IPS DF 6.9 (cell line): ENCODE measurements around the gene NFKBIL1.
A peak's percentile ranks its signal among the peaks of the same experiment; 100 is the strongest.
"Not testable (repeated sequence)": the region's sequence is repeated elsewhere in the genome, so short reads cannot be mapped to it uniquely, and the experiment has no call there.

Experiments
- DNase-seq: peaks from one replicate; pipeline ENCODE4 v3.0.0-alpha.2; 2013; ENCODE audit warnings: low read depth, low spot score
- H3K27ac ChIP-seq: one replicate; pipeline ENCODE4 v1.5.1; 2013; ENCODE audit warnings: low read length, control low read depth
- H3K27me3 ChIP-seq: 2 replicates; pipeline ENCODE4 v1.6.1; 2013; ENCODE audit warnings: mild to moderate bottlenecking, low read length; ENCODE audit not compliant: control insufficient read depth, insufficient read depth
- H3K36me3 ChIP-seq: 2 replicates; pipeline ENCODE4 v1.6.1; 2013; ENCODE audit warnings: low read length; ENCODE audit not compliant: control insufficient read depth, insufficient read depth
- H3K4me1 ChIP-seq: 2 replicates; pipeline ENCODE4 v1.6.1; 2013; ENCODE audit warnings: low read length; ENCODE audit not compliant: control insufficient read depth, insufficient read depth
- H3K4me3 ChIP-seq: 2 replicates; pipeline ENCODE4 v1.5.1; 2013; ENCODE audit warnings: mild to moderate bottlenecking, low read length
- H3K9me3 ChIP-seq: 2 replicates; pipeline ENCODE4 v1.6.1; 2013; ENCODE audit warnings: low read length, inconsistent platforms; ENCODE audit not compliant: control insufficient read depth, insufficient read depth
- WGBS: extraction: QIAGEN DNeasy Blood & Tissue Kit; methylation state at CpG from one replicate; pipeline ENCODE4 v1.1.7; 2013; ENCODE audit warnings: mixed read lengths, missing lambda C conversion rate; ENCODE audit not compliant: insufficient read length, insufficient coverage; 5-methylcytosine and 5-hydroxymethylcytosine counted together

The NFKBIL1 gene, protein sequence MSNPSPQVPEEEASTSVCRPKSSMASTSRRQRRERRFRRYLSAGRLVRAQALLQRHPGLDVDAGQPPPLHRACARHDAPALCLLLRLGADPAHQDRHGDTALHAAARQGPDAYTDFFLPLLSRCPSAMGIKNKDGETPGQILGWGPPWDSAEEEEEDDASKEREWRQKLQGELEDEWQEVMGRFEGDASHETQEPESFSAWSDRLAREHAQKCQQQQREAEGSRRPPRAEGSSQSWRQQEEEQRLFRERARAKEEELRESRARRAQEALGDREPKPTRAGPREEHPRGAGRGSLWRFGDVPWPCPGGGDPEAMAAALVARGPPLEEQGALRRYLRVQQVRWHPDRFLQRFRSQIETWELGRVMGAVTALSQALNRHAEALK

DNA sequence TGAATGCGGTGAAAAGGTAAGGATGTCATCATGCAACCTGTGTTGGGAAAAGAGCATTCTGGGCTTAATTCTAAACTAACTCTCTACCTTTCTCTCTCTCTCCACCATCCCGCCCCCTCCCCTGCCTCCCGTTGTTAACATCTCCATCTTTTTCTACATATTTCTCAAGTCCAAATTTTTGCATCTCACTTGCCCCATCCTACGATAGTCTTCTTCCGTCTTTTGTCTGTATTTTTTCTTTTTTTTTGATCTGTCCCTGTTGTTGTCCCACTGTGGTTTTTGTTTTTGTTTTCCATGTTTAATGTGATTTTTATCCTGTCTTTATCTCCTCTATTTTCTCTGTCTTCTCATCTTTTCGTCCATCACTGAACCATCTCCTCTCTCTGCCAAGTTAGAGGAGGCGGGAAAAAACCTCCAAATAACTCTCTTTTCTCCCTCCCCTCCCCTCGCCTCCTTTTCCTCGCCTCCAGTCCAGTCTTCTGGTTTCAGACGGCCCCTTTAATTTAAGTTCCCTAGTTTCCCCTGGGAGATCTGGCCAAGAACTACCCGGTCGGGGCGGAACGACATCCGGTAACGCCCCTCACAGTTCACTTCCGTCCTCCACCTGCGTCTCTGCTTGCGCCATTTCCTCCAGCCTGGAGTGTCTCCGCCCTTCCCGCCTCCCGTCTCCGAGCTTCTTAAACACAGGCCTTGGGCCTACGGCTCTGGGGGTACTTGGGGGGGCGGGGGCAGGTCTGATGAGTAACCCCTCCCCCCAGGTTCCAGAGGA lies at the start of gene NFKBIL1:
Gene NFKBIL1, plus strand, starts transcription at position 651 of the 769 bp plus-strand sequence. Its CDS starts 87 bp downstream, at position 738.
- Histone ChIP-seq H3K4me3 (peak within 1 kb of the TSS; percentile 34; the same call in 1 of the 2 replicates), H3K27ac (no peak within 1 kb of the TSS), H3K4me1 (peaks cover 1% of the 10 kb centered on the region; the same call in 1 of the 2 replicates), H3K36me3 (no peaks in the 10 kb centered on the region), H3K9me3 (no peaks in the 10 kb centered on the region), H3K27me3 (no peaks in the 10 kb centered on the region)
- DNase-seq: peak; percentile 99
- WGBS: no CpG with 5 or more reads among the region's 25 CpGs

DNA sequence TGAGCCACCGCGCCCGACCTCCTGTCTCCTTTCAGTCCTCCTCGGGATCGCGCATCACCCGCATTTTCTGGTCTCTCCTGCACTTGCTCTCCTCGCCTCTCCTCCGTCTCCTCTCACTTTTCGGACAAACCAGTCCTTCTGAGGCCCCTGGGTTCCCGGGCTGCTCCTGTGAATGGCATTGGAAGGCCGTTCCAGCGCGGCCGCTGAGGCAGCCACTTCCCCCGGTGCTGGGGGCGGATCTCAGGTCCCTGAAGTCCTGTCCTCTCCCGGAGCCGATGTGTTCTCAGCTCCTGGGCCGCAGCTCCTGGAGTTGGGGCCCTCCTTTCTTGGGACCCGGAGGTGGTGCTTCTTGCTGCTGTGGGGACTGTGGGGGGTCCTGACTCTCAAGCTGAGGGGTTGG lies 48.7 kb upstream of the NFKBIL1 start:
- no peaks in the 10 kb centered on the region for H3K36me3 ChIP-seq
- H3K4me3 ChIP-seq: peak overlapping the region; percentile 34; the same call in 1 of the 2 replicates
- no peaks in the 10 kb centered on the region for H3K4me1 ChIP-seq
- WGBS: no CpG with 5 or more reads among the region's 21 CpGs
- no peak for DNase-seq
- no peak overlapping the region for H3K27ac ChIP-seq
- no peaks in the 10 kb centered on the region for H3K27me3 ChIP-seq
- no peaks in the 10 kb centered on the region for H3K9me3 ChIP-seq

DNA sequence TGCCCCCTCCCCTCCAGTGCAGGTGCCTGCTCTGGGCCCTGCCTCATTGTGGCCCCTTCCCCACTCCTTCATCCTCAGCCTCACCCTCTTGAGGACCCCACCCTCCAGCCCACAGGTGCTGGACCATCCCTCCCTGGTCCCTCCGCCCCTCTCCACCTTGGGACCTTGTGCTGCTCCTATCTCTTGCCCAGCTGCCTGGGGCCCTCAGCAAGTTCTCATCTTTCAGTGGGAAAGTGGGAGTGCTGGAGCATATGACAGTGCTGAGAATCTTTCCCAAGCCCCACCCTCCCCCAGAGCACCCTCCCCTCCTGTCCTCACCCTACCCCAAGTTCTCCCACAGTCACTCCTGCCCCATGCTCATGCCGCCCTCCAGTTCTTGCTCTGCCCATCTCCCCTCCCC lies 47.8 kb upstream of the NFKBIL1 start:
- H3K4me3 ChIP-seq, H3K27ac ChIP-seq, H3K36me3 ChIP-seq, H3K9me3 ChIP-seq, DNase-seq, H3K4me1 ChIP-seq, H3K27me3 ChIP-seq: not testable (repeated sequence)
- no CpG with 5 or more reads among the region's 2 CpGs for WGBS

DNA sequence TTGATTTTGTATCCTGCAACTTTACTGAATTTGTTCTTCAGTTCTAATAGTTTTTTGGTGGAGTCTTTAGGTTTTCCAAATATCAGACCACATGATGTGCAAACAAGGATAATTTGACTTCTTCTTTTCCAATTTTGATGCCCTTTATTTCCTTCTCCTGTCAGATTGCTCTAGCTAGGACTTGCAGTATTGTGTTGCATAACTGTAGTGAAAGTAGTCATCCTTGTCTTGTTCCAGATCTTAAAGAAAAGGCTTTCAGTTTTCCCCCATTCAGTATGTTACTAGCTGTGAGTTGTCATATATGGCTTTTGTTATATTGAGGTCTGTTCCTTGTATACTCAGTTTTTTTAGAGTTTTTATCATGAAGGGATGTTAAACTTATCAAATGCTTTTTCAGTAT lies 44.8 kb upstream of the NFKBIL1 start:
- H3K4me3 ChIP-seq: no peak overlapping the region
- H3K9me3 ChIP-seq: no peaks in the 10 kb centered on the region
- no peak overlapping the region for H3K27ac ChIP-seq
- H3K36me3 ChIP-seq: peaks cover 7% of the 10 kb centered on the region
- H3K27me3 ChIP-seq: no peaks in the 10 kb centered on the region
- DNase-seq: no peak
- no peaks in the 10 kb centered on the region for H3K4me1 ChIP-seq

DNA sequence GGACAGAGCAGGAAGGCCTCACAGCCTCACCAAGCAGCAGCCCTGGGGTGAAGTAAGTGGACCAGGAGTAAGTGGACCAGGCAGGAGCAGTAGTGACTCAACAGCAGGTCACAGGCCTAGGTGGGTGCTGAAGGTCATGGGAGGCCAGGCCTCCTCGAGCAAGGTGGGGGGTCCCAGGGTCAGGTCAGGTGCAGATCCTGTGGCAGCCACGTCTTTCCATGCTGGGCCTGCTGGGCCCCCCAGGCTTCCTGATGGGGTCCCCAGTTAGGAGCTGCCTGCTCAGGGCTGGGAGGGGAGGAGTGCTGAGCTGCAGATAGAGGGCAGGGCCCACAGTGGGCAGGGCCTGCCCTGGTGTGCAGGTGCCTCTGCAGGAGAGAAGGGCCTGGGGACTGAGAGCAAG lies 38.4 kb upstream of the NFKBIL1 start:
- H3K4me3 ChIP-seq, DNase-seq, H3K27me3 ChIP-seq, H3K4me1 ChIP-seq, H3K27ac ChIP-seq, H3K9me3 ChIP-seq: not testable (repeated sequence)
- peaks cover 16% of the 10 kb centered on the region for H3K36me3 ChIP-seq
- no CpG with 5 or more reads among the region's 2 CpGs for WGBS

DNA sequence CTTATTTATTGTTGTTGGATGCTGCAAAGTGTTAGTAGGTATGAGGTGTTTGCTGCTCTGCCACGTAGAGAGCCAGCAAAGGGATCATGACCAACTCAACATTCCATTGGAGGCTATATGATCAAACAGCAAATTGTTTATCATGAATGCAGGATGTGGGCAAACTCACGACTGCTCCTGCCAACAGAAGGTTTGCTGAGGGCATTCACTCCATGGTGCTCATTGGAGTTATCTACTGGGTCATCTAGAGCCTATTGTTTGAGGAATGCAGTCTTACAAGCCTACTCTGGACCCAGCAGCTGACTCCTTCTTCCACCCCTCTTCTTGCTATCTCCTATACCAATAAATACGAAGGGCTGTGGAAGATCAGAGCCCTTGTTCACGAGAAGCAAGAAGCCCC lies 37.4 kb upstream of the NFKBIL1 start:
- WGBS: no CpG with 5 or more reads among the region's 4 CpGs

DNA sequence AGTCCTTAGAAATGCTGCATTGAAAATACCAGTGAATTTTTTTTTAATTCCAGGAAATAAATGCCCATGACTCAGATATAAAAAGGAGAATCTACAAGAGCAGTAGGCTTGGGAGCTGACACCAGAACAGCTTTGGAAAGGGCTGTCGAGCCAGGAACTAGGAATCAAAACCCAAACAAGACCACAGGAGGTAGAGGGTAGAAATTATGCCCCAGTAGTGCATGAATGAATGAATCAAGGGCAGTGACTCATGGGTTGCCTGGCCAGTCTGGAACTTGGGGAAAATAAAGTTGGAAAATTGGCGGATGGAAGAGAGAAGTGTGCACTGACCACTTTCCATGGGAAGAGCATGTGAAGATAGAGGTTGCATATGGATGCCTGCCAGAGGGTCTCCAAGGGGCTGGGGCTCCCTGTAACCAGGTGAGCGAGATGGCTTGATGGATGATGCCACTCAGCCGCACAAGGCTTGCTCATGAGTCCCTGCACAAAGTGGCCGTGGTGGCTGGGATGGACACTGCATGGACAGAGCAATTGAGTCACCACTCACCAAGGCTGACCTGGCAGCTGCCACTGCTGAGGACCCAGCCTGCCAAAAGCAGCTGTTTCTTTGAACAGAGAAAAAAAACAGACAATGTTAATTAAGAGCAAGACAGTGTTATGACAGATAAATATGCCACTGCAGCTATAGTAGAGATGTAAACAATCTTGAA lies 33.8 kb upstream of the NFKBIL1 start:
- H3K4me1 ChIP-seq: no peaks in the 10 kb centered on the region; the same call in 1 of the 2 replicates
- peaks cover 10% of the 10 kb centered on the region for H3K36me3 ChIP-seq
- no CpG with 5 or more reads among the region's 5 CpGs for WGBS
- no peaks in the 10 kb centered on the region for H3K27me3 ChIP-seq
- no peak overlapping the region for H3K4me3 ChIP-seq
- DNase-seq: no peak
- H3K9me3 ChIP-seq: no peaks in the 10 kb centered on the region
- no peak overlapping the region for H3K27ac ChIP-seq

More for the DNA sequence above, 37.4 kb upstream of the NFKBIL1 start:
- no peaks in the 10 kb centered on the region for H3K4me1 ChIP-seq
- H3K27ac ChIP-seq: no peak overlapping the region
- no peaks in the 10 kb centered on the region for H3K9me3 ChIP-seq
- no peaks in the 10 kb centered on the region for H3K27me3 ChIP-seq
- peaks cover 16% of the 10 kb centered on the region for H3K36me3 ChIP-seq
- H3K4me3 ChIP-seq: no peak overlapping the region
- DNase-seq: no peak

DNA sequence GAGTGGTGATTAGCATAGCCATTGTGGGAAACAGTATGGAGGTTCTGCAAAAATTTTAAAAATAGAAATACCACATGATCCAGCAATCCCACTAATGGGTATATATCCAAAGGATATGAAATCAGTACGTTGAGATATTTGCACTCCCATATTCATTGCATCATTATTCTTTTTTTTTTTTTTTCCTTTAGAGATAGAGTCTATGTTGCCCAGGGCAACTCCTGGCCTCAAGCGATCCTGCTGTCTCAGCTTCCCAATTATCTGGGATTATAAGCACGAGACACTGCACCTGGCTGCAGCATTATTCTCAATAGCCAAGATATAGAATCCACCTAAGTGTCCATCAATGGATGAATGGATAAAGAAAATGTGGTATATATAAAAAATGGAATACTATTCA lies 25.6 kb upstream of the NFKBIL1 start:
- no peaks in the 10 kb centered on the region for H3K36me3 ChIP-seq
- no peak for DNase-seq
- H3K4me1 ChIP-seq: no peaks in the 10 kb centered on the region
- no peak overlapping the region for H3K27ac ChIP-seq
- H3K4me3 ChIP-seq: no peak overlapping the region
- no peaks in the 10 kb centered on the region for H3K27me3 ChIP-seq
- H3K9me3 ChIP-seq: no peaks in the 10 kb centered on the region
- no CpG with 5 or more reads among the region's 3 CpGs for WGBS

DNA sequence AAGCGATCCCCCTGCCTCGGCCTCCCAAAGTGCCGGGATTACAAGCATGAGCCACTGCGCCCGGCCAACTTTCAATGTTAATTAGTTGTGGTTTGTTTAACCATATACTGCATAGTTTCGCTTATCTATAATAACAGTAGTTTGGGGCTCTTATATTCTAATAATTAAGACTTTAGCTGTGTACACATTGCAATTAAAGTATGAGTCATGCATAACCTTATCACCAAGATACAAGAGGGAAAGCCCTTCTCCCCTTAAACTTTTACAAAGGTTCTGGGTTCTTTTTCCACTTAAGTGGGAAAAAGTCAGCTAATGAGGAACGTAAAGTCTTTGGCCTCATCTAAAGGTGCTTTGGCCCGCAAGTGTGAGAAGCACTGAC lies 21.9 kb upstream of the NFKBIL1 start:
- Histone ChIP-seq H3K36me3 (peaks cover 11% of the 10 kb centered on the region), H3K4me3 (no peak overlapping the region), H3K4me1 (no peaks in the 10 kb centered on the region), H3K27me3 (no peaks in the 10 kb centered on the region), H3K27ac (no peak overlapping the region), H3K9me3 (no peaks in the 10 kb centered on the region)
- no peak for DNase-seq
- no CpG with 5 or more reads among the region's 8 CpGs for WGBS

DNA sequence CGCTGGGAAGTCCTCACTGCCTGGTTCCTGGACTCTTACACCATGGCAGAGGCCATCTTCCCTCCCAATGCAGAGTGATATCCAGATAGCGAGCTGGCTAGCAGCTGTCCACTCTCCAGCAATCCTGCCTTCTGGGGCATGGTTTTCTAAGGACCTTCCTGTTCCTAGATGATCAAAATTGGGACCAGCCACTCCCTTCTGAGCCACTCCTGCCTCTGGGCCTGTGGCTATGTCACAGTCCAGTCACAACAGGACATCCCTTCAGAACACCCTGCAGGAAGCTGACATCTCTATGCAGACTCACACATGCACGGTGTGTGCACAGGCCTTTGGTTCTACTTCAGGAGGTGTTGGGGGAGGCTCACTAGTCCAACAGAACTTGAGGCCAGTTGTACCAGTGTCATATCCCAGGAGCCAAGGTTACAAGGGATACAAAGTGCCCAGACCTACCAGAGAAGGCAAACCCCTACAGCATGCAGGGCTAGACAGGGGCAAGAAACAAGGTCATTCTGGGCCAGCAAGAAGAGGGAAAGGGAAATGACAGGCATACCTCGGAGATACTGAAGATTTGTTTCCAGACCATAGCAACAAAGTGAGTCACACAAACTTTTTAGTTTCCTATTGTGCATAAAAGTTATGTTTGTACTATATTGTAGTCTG lies 21.3 kb upstream of the NFKBIL1 start:
- H3K4me3 ChIP-seq: no peak overlapping the region
- peaks cover 16% of the 10 kb centered on the region for H3K36me3 ChIP-seq
- H3K4me1 ChIP-seq: no peaks in the 10 kb centered on the region
- no peaks in the 10 kb centered on the region for H3K27me3 ChIP-seq
- DNase-seq: no peak
- no peaks in the 10 kb centered on the region for H3K9me3 ChIP-seq
- no peak overlapping the region for H3K27ac ChIP-seq
- WGBS: no CpG with 5 or more reads among the region's 4 CpGs
